ENCODE data around the gene SLC7A1.
A peak's percentile ranks its signal among the peaks of the same experiment; 100 is the strongest.
"Not testable (repeated sequence)": the region's sequence is repeated elsewhere in the genome, so short reads cannot be mapped to it uniquely, and the experiment has no call there.

The SLC7A1 gene

DNA sequence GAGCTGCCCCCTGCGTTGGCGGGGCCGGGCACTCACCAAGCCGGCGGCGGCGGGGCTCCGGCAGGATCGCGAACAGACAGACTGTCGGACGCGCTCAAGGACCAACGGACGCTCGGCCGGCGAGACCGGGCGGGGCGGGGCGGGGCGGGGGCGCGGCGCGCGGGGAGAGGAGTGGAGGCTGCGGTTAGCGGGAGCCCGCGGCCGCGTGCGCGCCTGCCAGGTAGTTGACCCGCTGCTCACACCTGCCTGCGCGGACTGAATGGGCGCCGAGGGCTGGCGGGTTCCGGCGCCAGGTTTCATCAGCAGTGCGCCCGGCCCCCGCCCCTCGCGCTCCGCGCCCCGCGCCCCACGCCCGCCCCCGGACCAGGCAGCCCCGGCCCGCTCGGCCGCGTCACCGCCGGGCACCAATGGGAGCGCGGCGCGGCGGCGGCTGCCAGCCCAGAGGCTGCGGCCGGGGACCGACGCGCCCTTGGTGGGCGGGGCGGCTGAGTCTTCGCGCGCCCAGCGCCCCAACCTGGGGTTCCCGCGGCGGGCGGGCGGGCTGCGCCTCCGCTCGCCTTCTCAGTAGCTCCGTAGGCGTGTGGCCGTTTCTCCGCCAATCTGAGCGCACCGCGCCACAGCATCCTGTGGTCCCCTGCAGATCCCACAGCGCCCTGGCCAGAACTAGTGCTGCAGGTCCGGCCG lies at the start of gene SLC7A1:
TSS of gene SLC7A1 (minus strand) at position 309 of the 684 bp plus-strand sequence. CDS start 59,500 bp downstream, outside the sequence.
- DNase-seq (ENCODE audit: low read depth in 2 of 2, low spot score in 1 of 2) = peak; percentile 44 to 60

DNA sequence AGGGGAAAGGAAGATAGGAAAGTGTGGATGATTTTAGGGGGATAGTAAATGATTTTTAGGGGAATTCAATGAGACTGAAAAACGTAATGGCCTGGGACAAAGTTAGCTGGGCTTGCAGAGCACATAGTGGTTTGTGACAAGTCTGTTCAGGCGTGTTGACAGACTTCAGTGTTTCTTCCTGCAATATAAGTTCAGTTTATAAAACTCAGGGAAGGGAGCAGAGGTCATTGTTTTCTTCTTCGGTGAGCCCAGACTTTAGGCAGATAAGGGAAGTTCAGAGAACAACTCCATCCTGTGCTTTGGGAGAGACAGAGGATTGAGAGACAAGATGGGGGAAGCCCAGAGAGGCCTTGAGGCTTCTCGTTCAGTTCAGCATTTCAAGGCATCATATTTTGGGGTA lies 45.2 kb upstream of the SLC7A1 start:
- DNase-seq (ENCODE audit: low read depth in 2 of 2, low spot score in 1 of 2) = no peak

DNA sequence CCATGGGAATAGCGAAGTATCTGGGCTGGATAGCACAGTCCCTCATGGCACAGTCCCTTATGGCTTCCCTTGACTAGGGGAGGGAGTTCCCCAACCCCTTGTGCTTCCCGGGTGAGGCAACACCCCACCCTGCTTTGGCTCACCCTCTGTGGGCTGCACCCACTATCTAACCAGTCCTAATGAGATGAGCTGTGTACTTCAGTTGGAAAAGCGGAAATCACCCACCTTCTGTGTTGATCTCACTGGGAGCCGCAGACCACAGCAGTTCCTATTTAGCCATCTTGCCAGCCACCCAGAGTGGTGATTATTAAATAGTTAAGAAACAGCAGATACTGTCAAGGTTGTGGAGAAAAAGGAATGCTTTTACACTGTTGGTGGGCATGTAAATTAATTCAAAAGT lies 41.3 kb upstream of the SLC7A1 start:
- DNase-seq (ENCODE audit: low read depth in 2 of 2, low spot score in 1 of 2) = not testable (repeated sequence)

DNA sequence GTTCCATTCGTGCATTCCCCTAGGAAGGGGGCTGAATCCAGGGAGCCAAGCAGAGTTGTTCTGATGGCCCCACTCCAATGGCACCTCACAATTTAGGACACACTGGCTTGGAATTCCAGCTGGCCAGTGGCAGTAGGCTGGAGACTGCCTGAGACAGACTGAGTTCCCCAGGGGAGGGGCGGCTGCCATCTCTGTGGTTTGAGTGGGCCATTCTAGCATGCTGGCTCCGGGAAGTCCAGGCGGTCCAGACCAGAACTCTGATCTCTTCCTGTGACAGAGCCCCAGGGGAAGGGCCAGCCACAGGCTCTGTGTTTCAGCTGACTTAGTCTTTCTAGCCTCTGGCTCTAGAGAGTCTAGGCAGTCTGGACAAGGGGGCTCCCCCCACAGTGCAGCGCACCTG lies 29.5 kb upstream of the SLC7A1 start:
- DNase-seq (ENCODE audit: low read depth in 2 of 2, low spot score in 1 of 2) = no peak

- no peak for DNase-seq (ENCODE audit: low read depth in 2 of 2, low spot score in 1 of 2)
These were observed 26.4 kb upstream of the SLC7A1 start for GRCh38 chr13:29621841-29622240.

- DNase-seq (ENCODE audit: low read depth in 2 of 2, low spot score in 1 of 2) = no peak
These were observed 25.7 kb upstream of the SLC7A1 start for GRCh38 chr13:29621051-29621800.

DNA sequence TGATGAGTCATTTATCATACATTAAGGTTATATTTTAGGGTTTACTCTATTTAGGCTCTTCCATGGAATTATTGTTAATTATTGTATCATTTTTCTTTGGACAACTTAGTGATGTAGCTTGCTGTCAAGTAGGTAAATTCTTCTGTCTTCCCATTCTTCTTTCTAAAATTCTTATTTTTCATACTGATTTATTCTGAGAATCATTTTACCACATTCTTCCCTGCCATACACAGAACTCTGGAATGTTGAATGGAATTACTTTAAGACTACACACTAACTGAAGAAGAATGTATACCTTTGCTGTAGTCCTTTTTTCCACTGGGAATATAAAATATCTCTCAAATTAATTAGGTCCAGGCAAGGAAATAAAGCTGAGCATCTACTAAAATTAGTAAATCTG lies 24.5 kb upstream of the SLC7A1 start:
- DNase-seq (ENCODE audit: low read depth in 2 of 2, low spot score in 1 of 2) = no peak

- DNase-seq (ENCODE audit: low read depth in 2 of 2, low spot score in 1 of 2) = no peak
These were observed 17.6 kb upstream of the SLC7A1 start for GRCh38 chr13:29613101-29613500.

DNA sequence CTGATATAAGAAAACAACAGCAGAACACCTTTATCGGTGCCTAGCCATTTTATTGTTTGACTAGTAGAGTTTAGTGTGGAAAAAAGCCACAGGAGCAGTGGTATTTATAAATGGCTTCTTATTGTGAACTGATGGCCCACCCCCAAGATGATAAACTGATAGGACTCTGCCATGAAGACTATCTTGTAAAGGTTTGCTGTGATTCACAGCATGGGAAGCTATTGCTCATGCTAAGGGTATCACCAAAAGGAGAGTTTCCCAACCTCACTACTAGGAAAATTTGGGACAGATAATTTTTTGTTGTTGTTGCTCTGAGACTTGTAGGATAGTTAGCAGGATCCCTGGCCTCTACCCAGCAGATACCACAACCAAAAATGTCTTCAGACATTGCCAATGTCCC lies 12.0 kb upstream of the SLC7A1 start:
- no peak for DNase-seq (ENCODE audit: low read depth in 2 of 2, low spot score in 1 of 2)

DNA sequence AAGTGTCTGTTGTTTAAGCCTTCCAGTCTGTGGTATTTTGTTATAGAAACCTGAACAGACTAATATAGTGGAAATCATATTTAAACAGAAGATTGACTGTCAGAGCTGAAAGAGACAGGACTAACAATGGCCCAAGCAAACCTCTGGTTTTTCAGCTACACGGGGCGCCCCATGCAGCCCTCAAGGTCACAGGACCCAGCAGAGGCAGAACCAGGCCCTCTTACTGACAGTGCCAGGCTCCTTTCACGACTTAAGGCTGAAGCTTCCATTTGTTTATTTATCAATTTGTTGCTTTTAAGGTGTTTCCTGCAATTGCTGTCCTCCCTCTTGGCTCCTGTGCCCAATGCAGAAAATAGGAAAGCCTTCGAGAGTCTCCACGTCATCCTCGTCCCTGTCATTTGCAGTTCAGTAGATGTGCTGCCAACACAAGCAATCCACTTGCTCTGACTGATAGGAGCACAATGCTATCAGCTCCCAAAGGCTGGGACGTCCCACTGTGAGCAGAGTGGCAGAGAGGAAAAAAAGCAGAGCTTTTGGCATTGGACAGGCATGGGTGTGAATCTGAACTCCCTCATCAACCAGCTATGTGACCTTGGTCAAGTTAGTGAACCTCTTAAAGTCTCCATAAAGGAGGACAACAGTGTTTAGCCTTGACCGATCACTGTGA lies 10.5 kb upstream of the SLC7A1 start:
- DNase-seq (ENCODE audit: low read depth in 2 of 2, low spot score in 1 of 2) = no peak

- DNase-seq (ENCODE audit: low read depth in 2 of 2, low spot score in 1 of 2) = no peak
These were observed 2.8 kb upstream of the SLC7A1 start for GRCh38 chr13:29598321-29598720.

DNA sequence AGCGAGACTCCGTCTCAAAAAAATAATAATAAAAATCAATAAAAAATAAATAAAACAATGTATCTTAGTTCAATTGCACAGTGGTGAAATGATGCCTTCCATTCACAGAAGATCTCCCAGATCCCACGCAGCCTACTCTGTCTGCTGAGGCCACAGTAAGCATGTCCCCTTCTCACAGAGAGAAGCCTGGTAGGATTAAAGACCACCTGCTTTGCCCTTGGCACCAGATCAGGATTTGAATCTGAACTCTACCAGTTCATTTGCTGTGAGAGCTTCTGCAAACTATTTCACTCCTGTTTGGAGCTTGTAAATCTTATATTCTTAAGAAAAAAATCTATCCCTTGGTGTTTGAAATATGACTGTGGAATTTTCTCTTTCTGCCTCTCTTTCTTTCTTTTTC lies 2.2 kb upstream of the SLC7A1 start:
- no peak for DNase-seq (ENCODE audit: low read depth in 2 of 2, low spot score in 1 of 2)

GRCh38 chr13:29597246-29597645 lies 1.8 kb upstream of the SLC7A1 start:
- no peak for DNase-seq (ENCODE audit: low read depth in 2 of 2, low spot score in 1 of 2)

DNA sequence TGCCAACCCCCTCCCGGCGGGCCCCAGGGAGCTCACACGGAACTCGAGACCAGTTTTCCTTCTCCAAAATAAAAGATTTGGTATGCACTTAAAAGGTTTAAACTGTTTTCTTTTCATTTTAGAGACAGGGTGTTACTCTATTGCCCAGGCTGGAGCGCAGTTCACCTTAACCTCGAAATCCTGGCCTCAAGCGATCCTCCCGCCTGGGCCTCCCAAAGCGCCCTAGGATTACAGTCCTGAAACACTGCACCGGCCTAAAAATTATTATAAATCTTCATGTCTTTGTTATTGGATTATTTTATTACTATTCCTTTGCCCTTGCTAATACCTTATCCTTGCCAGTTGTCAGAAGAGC lies 553 bp upstream of the SLC7A1 start:
- DNase-seq (ENCODE audit: low read depth in 2 of 2, low spot score in 1 of 2) = no peak

- DNase-seq (ENCODE audit: low read depth in 2 of 2, low spot score in 1 of 2) = peak; percentile 27 to 35
These were observed 643 bp downstream of the SLC7A1 start for GRCh38 chr13:29594710-29595379.

DNA sequence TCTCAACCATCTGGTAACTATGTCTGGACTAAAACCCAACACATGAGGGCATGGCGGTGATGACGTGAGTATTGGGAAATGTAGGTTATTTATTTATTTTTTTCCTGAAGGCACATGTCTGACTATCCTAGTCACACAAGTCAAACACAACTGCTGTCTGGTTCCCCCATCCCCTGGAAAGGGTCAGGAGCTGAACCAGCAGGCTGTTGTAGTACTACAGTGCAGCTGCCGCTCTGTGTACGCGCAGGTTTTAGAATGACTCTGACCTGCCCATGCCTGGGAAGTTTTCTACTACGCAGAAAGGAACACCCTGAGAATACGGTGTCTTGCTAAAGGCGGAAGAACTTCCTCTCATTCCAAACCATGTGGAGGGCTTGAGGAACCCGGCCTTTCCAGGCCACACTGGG lies 1.2 kb downstream of the SLC7A1 start:
- DNase-seq (ENCODE audit: low read depth in 2 of 2, low spot score in 1 of 2) = no peak

DNA sequence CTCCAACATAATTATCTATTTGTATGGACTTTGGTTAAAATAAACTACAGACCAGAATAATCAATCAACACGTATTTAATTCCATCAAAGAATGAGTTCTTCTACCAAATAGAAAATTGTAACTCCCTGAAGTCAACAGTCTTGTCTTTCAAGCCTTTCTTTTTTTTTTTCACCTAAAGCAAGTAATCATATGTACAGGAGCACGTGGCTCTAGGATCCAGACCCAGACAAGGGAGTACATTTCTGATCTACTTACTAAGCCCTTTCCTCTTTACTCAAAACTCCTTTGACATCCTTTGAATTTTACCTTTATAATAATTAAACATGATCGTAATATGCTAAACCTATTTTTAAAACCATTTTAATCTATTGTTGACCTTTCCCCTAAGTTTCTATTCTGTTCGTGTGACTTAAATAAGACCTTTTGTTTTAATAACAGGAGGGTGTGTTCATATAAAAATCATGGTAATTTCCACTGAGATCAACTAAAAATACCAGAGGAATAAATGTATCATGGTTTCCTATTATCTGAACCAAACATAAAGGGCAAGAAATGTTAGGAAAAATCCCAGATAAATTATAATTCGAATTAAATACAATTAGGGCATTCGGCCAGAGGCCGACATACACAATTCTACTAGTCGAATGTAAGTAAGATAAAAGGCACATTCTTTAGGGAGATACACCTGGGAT lies 1.7 kb downstream of the SLC7A1 start:
- DNase-seq (ENCODE audit: low read depth in 2 of 2, low spot score in 1 of 2) = no peak

DNA sequence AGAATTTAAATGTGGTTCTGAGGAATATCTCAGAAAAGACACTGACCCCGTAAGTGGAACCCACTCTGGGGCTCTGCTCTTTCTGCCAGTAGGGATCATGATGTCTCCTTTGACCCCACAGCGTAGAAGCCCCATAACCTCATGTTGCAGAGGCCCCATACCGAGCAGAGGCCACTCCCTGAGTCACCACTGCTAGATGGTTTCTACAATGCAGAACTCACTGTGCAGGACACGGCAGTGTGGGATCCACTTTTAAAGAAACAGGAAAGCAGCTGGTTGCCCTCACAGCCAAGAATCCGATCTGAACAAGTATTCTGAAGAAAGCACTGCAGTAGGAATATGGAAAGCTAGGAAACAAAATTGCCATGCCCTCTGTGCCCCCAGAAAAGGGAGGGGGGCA lies 4.2 kb downstream of the SLC7A1 start:
- DNase-seq (ENCODE audit: low read depth in 2 of 2, low spot score in 1 of 2) = no peak

DNA sequence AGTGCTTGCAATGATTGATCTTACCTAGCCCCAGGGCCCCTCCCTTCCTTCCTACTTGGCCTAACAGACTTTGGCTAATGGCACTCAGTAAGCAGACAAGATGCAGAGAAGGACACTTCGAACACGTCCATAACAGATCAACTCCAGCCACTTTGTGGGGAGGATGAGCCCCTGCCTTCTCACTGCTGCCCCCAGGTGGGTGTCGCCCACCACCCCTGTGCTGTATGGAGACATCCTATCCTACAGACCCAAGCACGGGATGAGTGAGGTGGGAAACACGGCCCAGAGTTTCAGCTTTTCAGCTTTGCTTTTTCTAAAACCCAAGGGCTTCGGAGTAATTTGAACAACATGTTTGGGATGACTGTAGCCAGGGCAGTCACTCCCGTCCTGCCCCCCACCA lies 5.5 kb downstream of the SLC7A1 start:
- no peak for DNase-seq (ENCODE audit: low read depth in 2 of 2, low spot score in 1 of 2)

- no peak for DNase-seq (ENCODE audit: low read depth in 2 of 2, low spot score in 1 of 2)
These were observed 6.3 kb downstream of the SLC7A1 start for GRCh38 chr13:29589234-29589633.

- no peak for DNase-seq (ENCODE audit: low read depth in 2 of 2, low spot score in 1 of 2)
These were observed 7.8 kb downstream of the SLC7A1 start for GRCh38 chr13:29587645-29588044.
